HG03521 (cell line): ENCODE measurements around the gene HHIPL1.

Source experiments
- ATAC-seq: cut with Tn5 transposase; IDR thresholded peaks from one replicate; pipeline ENCODE4 v1.9.1; 2021; ENCODE audit warnings: mild to moderate bottlenecking, moderate library complexity; ENCODE audit not compliant: unreplicated experiment

The HHIPL1 gene

DNA sequence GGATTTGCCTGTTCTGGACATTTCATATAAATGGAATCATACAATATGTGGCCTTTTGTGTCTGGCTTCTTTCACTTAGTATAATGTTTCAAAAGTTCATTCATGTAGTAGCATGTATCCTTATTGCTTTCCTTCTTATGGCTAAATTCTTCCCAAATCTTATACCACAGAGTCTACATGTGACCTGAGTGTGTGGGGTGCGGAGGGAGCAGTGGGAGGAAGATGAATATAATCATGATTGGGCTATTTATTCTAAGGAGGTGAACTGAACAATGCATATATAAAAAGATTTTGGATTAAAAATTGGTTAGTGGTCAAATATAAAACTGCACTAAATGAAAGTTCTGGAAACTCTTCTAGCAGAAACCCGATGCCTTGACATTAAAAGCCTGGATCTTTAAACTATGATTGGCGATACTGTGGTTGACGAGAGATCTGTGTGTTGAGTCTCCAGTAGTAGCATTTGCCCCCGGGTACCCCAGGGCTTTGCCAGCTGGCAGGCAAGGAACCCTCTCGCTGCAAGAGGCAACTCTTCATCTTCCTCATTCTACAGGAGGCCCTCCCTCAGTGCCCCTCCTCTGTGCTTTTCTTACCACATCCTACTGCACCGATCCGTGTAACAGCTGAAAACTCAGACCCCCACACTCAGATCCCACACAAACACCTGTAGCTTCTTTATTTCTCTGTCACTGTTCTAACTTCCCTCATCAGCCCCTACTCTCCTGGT lies 41.8 kb downstream of the HHIPL1 start:
- no peak for ATAC-seq

DNA sequence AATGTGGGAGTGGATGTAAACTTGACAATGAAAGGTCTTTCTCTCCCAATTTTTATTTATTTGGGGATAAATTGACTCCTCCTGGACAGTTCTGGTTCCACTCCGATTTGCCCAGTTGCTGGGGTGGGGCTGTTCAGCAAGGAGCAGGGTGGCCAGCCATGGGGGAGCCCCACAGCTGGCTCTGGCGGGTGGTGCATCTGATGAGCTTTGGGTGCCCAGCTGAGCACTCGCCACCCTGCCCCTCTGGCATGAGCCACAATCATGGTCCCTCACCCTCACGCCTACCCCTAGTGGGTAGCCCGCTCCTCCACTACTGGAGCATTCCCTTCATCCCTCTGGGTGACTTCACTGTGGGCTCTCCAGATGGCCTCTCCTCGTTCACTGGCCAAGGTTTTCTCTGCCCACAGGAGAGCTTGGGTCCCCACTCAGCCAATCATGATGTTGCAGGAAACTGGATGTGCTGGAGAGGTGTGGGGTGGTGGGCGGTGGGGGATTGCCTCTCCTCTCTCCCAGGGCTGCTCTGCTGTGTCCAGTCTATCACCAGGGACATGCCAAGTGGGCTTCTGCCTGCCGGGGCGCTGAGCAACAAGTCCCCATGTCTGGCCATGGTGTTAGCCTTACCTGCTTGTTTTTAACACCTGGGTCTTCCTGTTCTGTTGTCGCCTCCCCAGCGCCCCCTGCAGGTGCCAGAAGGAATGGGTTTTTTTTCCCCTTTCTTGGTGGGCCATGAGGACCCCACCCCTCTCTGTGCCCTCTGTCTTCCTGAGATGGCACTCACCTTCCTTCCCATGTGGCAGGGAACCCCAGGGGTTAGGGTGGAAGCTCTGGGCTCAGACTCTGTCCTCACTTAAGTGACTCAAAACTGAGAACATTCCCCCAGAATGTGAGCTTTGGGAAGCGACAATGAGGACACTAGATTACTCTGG lies 42.6 kb downstream of the HHIPL1 start:
- ATAC-seq, result no peak

DNA sequence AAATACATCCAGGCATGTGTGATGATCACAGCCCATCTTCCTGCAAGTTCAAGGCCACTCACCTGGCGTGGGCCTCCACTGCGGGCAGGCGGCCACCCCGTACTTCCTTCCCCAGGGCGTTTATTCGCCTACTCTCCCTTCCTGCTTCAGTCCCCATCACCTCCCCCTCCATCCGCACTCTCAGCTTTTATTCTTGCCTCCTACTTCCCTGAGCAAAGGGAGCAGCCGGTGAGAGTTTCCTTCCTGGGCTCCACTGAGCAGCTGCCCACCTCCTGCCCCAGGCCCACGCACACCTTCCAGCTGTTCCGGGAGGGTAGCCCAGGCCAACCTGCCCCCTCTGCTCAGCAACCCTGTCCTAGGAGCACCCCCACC lies 43.3 kb downstream of the HHIPL1 start:
- ATAC-seq, result no peak

DNA sequence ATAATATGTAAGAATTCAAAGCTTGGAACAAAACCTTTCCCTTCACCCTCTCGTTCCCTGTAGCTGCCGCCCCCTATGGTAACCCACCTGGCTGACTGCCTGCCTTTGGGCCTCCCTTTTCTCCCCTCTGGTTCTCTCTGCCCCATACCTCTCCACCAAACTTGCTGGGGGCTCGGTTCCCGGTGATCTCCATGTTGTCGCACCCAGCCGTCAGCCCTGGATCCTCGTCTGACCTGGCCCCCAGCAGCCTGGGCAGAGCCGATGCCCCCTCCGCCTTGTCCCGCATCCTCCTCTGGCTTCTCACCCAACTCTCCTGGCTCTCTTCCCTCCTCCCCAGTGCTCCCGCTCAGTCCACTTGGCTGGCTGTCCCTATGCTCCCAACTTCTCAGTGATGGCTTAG lies 43.7 kb downstream of the HHIPL1 start:
- no peak for ATAC-seq

DNA sequence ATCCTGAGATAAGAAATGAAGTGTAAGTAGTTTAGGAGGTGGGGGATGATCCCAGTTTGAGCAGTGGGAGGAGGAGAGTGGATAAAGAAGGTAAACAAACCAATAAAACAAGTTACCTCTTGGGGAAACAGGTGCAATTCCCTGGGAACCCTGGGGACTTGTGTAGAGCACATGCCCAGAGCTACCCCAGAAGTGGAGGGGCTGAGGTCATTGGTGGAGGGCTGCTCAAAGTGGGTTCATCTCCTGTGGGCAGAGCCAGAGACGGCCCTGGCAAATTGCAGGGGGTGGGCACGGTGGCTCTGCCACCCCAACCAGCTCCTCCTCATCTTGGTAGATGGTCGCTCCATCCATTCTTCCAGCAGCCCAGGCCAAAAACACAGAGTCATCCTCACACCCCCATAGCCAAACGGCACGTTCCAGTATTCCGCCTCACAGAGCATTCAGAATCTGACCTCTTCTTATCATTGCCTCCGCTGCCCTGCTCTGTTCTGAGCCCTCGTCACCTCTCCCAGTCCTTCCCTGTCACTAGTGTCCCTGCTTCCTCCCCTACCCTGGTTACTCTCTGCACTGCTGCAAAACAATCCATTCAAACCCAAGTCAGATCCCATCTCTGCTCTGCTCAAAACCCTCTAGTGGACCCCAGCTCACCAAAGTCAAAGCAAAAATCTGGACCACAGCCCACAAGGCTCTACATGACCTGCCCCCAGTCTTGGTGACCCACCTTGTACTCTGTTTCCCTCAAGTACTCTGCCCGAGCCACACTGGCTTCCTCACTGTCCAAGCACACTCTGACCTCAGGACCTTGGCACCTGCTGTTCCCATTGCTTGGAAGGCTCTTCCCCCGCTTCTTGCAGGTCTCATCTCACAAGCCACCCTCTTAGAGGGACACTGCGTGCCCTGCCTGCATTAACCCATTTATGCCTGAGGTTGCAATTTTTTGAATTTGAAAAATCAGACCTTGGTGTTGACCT lies 44.6 kb downstream of the HHIPL1 start:
- ATAC-seq, result no peak

DNA sequence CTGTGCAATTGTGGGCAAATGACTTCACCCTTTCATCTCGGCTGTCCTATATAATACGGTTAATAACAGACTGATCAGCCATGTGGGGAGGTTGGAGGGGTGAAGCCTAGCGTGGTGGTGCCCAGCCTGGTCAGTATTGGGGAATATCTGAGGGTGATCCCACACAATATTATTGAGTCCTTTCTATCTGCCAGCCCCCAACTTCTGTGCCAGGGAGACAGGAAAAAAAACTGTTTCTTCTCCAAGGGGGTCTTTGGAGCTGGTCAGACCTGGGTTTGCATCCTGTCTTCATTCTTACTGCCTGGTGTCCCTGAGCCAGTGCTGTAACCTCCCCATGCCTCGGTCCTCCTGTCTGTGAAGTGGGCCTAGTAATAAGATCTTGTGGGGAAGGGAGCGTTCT lies 45.7 kb downstream of the HHIPL1 start:
- no peak for ATAC-seq

DNA sequence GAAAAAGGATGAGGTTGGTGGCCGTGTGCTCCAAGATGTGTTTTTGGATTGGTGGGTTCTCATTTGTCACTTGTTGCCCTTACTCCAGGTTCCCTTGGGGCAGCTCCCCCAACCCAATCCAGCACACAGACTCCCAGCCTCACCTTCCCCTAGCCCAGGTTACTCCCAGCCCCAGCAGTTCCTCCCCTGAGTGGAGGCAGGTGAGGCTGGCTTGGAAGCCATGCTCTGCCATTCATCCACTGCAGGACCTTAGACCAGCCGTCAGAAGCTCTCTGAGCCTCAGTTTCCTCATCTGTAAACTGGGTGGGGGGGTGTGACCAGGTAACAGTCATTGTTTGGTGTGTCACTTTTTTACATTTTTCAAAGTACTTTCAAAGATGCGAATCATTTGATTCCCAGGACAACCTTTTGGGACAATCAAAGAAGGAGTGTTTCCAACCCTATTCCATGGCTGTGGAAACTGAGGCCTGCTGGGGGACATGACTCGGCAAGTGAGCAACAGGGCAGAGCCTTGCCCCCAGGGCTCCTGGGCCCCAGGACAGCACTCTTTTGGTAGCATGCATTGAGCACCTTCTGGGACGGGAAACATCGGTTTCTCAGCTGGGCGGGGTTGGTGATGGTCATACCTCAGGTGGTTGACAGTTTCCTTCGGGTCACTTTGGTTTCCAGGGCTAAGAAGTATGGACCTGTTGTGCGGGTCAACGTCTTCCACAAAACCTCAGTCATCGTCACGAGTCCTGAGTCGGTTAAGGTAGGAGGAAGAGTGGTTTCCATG lies 46.4 kb downstream of the HHIPL1 start:
- no peak for ATAC-seq

DNA sequence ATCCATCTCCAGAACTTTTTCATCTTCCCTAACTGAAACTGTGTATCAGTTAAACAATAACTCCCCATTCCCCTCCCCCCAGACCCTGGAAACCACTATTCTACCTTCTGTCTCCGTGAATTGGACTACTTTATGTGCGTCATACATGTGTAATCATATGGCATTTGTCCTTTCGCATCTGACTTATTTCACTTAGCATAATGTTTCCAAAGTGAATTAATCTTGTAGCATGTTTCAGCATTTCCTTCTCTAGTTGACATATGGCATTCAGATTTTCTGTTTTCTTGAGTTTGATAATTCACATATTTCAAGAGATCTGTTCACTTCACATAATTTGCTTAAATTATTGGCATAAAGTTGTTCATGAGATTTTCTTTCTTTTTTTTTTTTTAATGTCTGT lies 49.0 kb downstream of the HHIPL1 start:
- no peak for ATAC-seq

DNA sequence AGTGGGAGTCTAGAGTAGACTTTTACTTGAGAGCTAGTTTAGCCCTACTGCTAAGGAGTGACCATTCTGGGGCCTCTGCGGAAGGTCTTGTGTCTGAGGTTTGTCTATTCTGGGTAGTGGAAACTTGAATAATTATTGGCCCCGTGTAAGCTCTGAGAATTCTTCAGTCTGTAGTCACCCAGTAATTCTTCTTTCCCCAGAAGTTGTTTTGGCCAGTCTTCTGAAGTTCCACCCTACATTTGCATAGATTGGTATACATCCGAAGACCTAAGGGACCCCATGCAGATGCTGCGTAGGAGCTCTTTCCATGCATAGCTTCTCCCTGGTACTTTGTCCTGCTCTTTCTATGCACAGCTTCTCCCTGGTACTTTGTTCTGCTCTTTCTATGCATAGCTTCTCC lies 52.0 kb downstream of the HHIPL1 start:
- no peak for ATAC-seq

DNA sequence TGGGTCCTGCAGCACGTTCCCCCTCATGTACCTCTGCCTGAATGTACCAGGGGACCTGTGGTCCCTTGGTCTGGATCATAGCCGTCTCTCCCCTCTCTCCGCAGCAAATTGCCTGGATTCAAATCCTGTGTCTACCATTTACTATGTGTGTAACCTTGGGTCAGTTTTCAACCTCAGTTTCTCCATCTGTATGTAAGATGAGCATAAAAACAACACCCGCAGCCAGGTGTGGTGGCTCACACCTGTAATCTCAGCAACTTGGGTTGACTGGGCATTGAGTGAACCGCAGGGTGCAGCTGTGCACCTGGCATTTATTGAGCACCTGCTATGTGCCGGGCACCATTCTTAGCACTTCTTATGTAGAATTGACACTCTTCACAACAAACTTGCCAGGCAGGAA lies 53.3 kb downstream of the HHIPL1 start:
- no peak for ATAC-seq

DNA sequence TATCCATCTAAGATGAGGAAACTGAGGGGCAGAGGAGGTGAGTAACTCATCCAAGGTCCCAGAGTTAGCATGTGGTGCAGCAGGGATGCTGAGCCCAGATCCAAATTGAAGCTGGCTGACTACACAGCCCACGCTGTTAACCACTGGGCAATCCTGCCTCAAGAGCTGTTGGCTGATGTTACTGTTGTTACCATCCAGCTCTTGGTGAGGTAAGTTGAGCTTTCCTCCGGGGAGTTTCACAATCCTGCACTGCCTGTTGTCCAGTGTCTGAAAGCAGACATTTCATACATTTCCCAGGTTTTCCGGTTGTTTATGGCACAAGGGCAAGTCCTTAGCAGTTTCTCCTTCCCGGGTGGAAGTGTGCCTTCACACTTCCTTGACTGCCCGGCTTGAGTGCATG lies 53.7 kb downstream of the HHIPL1 start:
- ATAC-seq, result no peak

DNA sequence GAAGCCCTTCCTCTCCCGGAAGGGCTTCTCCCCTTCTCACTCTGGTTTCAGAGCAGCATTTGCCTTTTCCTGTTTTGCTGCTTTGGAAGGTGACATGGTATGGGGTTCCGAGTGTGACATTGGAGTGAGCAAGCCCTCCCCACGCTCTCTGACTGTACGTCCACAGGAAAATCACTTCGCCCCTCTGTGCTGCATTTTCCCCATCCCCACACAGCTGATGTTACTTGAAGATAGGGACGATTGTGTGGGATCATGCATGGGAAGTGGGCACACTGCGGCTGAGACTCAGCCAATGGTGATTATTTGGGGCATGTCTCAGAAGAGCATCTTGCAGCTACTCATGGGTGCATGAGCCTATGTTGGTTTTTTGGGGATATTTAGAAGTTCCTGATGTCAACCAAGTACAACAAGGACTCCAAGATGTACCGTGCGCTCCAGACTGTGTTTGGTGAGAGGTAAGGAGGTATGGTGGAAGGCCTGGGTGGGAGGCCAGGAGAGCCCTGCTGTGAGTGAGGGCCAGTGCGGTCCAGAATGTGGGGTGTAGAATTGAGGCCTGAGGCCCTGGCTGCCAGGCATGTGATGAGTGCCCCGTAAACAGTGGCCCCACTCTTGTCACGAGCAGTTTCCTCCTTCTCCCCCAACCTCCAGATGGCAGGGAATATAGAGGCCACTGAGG lies 54.3 kb downstream of the HHIPL1 start:
- no peak for ATAC-seq

DNA sequence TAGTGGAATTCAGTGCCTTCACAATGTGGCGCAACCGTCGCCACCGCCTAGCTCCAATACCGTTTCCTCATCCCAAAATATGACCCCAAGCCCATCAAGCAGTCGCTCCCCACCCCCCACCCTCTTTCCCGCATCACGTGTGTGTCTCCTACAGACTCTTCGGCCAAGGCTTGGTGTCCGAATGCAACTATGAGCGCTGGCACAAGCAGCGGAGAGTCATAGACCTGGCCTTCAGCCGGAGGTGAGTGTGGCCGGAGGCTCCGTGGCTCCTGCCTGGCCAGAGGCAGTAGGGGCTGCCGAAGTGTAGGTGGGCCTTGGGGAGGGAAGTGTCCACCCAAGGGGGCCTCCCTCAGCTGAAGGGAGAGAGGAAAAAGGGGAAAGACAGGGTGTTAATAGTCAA lies 54.9 kb downstream of the HHIPL1 start:
- ATAC-seq, result no peak

DNA sequence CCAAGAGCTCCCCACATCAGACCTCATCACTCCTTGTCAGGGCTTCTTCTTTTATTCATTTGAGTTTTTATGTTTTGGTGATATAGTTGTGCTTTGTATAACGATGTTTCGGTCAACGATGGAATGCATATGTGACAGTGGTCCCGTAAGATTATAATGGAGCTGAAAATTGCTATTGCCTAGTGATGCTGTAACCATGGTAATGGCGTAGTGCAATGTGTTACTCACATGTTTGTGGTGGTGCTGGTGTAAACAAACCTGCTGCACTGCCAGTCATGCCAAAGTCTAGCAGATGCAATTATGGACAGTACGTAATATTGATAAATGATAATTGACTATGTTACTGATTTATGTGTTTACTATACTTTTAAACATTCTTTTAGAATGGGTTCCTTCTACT lies 55.5 kb downstream of the HHIPL1 start:
- ATAC-seq, result no peak

DNA sequence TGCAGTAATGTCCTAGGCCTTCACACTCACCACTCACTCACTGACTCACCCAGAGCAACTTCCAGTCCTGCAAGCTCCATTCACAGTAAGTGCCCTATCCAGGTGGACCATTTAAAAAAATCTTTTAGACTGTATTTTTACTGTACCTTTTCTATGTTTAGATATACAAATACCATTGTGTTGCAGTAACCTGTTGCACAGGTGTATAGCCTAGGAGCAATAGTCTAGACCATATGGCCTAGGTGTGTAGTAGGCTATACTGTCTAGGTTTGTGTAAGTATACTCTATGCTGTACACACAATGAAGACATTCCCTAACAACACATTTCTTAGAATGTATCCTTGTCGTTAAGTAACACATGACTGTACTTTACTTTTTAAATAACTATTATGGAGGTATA lies 56.3 kb downstream of the HHIPL1 start:
- no peak for ATAC-seq

DNA sequence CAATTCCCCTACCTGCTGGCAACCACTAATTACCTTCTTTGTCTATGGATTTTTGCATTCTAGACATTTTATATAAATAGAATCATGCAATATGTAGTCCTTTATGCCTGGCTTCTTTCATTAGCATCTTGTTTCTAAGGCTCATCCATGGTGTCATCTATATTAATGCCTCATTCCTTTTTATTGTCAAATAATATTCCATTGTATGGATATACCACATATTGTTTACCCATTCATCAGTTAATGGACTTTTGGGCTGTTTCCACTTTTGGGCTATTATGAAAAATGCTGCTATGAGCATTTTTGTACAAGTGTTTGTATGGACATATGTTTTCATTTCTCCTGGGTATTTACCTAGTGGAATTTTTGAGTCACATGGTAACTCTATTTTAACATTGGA lies 57.2 kb downstream of the HHIPL1 start:
- no peak for ATAC-seq

DNA sequence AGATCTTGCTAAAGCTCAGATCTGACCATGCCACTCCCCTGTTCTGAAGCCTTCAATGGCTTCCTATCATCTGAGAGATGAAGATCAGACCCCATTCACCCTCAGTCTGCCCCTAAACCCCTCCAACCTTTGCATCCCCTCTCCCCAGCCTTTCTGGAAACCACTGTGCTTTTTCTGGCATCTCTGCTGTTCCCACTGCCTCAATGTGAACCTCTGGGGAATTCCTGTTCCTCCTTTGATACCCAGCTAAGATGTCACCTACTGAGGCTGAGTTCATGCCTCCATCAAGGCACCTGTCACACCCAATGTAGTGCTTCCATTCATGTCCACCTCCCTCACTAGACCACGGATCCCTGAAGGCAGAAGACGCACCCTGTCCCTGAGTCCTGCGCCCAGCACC lies 58.5 kb downstream of the HHIPL1 start:
- ATAC-seq, result no peak

DNA sequence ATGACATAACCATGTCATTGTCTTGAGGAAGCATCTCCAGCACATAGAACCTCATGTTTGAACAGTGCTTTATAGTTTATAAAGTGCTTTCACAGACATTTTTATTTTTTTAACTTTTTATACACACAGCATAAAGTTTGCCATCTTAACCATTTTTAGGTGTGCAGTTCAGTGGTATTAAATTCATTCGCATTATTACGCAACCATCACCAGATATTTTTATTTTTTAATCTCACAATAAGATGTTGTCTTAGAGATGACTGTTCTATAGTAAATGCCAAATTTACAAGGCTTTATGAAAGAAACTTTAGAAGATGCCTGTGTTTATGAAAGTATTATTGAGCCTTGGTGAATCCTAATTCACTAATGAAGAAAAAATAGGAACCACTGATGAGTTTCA lies 59.1 kb downstream of the HHIPL1 start:
- ATAC-seq, result no peak

DNA sequence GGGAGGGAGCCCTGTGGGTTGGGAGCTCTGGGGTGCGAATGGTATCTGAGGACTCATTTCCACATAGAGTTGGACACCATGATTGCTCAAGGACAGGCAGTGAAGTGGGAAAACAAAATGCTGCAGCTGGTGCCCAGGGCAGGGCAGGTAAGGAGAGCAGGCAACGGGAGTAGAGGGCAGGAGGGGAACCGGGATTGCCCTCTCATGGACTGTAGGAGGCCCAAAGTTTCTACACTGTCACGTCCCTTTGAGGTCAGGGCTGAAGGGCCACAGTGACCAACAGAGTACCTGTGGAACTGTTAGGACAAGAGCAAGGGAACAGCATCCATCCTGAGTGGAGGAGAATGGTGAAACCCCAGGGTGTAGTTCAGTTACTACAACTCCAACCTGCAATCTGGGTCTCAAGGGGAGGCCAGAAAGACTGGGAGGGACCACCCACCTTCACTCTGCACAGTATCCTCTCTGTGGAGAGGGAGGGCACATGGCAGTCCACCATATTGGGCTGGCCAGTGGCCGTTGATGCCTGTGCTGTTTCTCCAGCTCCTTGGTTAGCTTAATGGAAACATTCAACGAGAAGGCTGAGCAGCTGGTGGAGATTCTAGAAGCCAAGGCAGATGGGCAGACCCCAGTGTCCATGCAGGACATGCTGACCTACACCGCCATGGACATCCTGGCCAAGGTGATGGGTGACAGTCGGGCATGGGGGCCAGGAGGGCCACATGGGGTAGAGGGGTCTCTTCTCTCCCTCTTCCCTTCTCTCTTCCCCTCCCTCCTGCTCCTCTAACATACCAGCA lies 61.4 kb downstream of the HHIPL1 start:
- no peak for ATAC-seq
